HUES6 (cell line): ENCODE measurements around the gene TBC1D32.

ENCODE experiments used
- H3K27ac ChIP-seq: 2 replicates; pipeline ENCODE4 v1.7.0; 2013; ENCODE audit warnings: low read depth, mild to moderate bottlenecking, low read length, inconsistent platforms
- H3K27me3 ChIP-seq: 2 replicates; pipeline ENCODE4 v1.6.1; 2013; ENCODE audit warnings: low read length; ENCODE audit not compliant: control insufficient read depth, insufficient read depth
- H3K36me3 ChIP-seq: 2 replicates; pipeline ENCODE4 v1.6.1; 2013; ENCODE audit warnings: low read length; ENCODE audit not compliant: control insufficient read depth, insufficient read depth
- H3K4me1 ChIP-seq: 2 replicates; pipeline ENCODE4 v1.6.1; 2013; ENCODE audit warnings: low read length; ENCODE audit not compliant: control insufficient read depth, insufficient read depth
- H3K4me3 ChIP-seq: 2 replicates; pipeline ENCODE4 v1.5.1; 2013; ENCODE audit warnings: low read depth, low read length
- H3K9ac ChIP-seq: one replicate; pipeline ENCODE4 v1.6.1; 2013; ENCODE audit warnings: mild to moderate bottlenecking, low read length
- H3K9me3 ChIP-seq: 2 replicates; pipeline ENCODE4 v1.6.1; 2013; ENCODE audit warnings: low read depth, low read length; ENCODE audit not compliant: control insufficient read depth, insufficient read depth

TBC1D32 gene

GRCh38 chr6:121274666-121275295 lies 59.5 kb downstream of the TBC1D32 start:
- no peaks in the 10 kb centered on the region for H3K4me1 ChIP-seq
- H3K4me3 ChIP-seq: no peak overlapping the region
- no peaks in the 10 kb centered on the region for H3K9me3 ChIP-seq
- no peak overlapping the region for H3K27ac ChIP-seq
- no peak overlapping the region for H3K9ac ChIP-seq
- H3K36me3 ChIP-seq: no peaks in the 10 kb centered on the region
- H3K27me3 ChIP-seq: no peaks in the 10 kb centered on the region

- Histone ChIP-seq H3K27me3 (no peaks in the 10 kb centered on the region), H3K36me3 (no peaks in the 10 kb centered on the region), H3K4me1 (no peaks in the 10 kb centered on the region), H3K9me3 (peaks cover 24% of the 10 kb centered on the region), H3K9ac (no peak overlapping the region), H3K4me3 (no peak overlapping the region), H3K27ac (no peak overlapping the region)
Observed at GRCh38 chr6:121263742-121264141, 70.5 kb downstream of the TBC1D32 start.

- no peaks in the 10 kb centered on the region for H3K36me3 ChIP-seq
- no peak overlapping the region for H3K9ac ChIP-seq
- no peaks in the 10 kb centered on the region for H3K4me1 ChIP-seq
- no peak overlapping the region for H3K27ac ChIP-seq
- H3K9me3 ChIP-seq: 0 out of 2 replicates have a peak, but pooled peaks cover 9% of the 10 kb centered on the region
- no peaks in the 10 kb centered on the region for H3K27me3 ChIP-seq
- no peak overlapping the region for H3K4me3 ChIP-seq
Observed at GRCh38 chr6:121260651-121261102, 73.6 kb downstream of the TBC1D32 start.

- Histone ChIP-seq H3K9me3 (no peaks in the 10 kb centered on the region), H3K4me1 (no peaks in the 10 kb centered on the region), H3K27ac (no peak overlapping the region), H3K9ac (no peak overlapping the region), H3K36me3 (no peaks in the 10 kb centered on the region), H3K27me3 (no peaks in the 10 kb centered on the region), H3K4me3 (no peak overlapping the region)
Observed at GRCh38 chr6:121247386-121247785, 86.9 kb downstream of the TBC1D32 start.

GRCh38 chr6:121242386-121242785 lies 91.9 kb downstream of the TBC1D32 start:
- no peaks in the 10 kb centered on the region for H3K27me3 ChIP-seq
- no peak overlapping the region for H3K9ac ChIP-seq
- H3K9me3 ChIP-seq: no peaks in the 10 kb centered on the region
- H3K4me3 ChIP-seq: no peak overlapping the region
- no peak overlapping the region for H3K27ac ChIP-seq
- no peaks in the 10 kb centered on the region for H3K4me1 ChIP-seq
- no peaks in the 10 kb centered on the region for H3K36me3 ChIP-seq

GRCh38 chr6:121237859-121238258 lies 96.4 kb downstream of the TBC1D32 start:
- Histone ChIP-seq H3K9ac (no peak overlapping the region), H3K4me3 (no peak overlapping the region), H3K9me3 (no peaks in the 10 kb centered on the region), H3K27me3 (no peaks in the 10 kb centered on the region), H3K27ac (no peak overlapping the region), H3K4me1 (peaks cover 5% of the 10 kb centered on the region; the same call in 1 of the 2 replicates), H3K36me3 (no peaks in the 10 kb centered on the region)

- H3K9ac ChIP-seq: no peak overlapping the region
- no peak overlapping the region for H3K27ac ChIP-seq
- H3K9me3 ChIP-seq: no peaks in the 10 kb centered on the region
- no peaks in the 10 kb centered on the region for H3K27me3 ChIP-seq
- H3K4me3 ChIP-seq: no peak overlapping the region
- no peaks in the 10 kb centered on the region for H3K36me3 ChIP-seq
- peaks cover 5% of the 10 kb centered on the region; the same call in 1 of the 2 replicates for H3K4me1 ChIP-seq
Observed at GRCh38 chr6:121236984-121237383, 97.3 kb downstream of the TBC1D32 start.

- Histone ChIP-seq H3K27me3 (no peaks in the 10 kb centered on the region), H3K27ac (no peak overlapping the region), H3K4me1 (peaks cover 5% of the 10 kb centered on the region; the same call in 1 of the 2 replicates), H3K9me3 (no peaks in the 10 kb centered on the region), H3K9ac (no peak overlapping the region), H3K4me3 (no peak overlapping the region), H3K36me3 (no peaks in the 10 kb centered on the region)
Observed at GRCh38 chr6:121235386-121235785, 98.9 kb downstream of the TBC1D32 start.

GRCh38 chr6:121223930-121224329 lies 110.3 kb downstream of the TBC1D32 start:
- Histone ChIP-seq H3K4me3 (no peak overlapping the region), H3K27me3 (no peaks in the 10 kb centered on the region), H3K36me3 (no peaks in the 10 kb centered on the region)

GRCh38 chr6:121223212-121223611 lies 111.1 kb downstream of the TBC1D32 start:
- Histone ChIP-seq H3K27ac (no peak overlapping the region), H3K4me1 (no peaks in the 10 kb centered on the region), H3K4me3 (no peak overlapping the region), H3K9me3 (no peaks in the 10 kb centered on the region), H3K9ac (no peak overlapping the region), H3K27me3 (no peaks in the 10 kb centered on the region), H3K36me3 (no peaks in the 10 kb centered on the region)

More at GRCh38 chr6:121223930-121224329, 110.3 kb downstream of the TBC1D32 start:
- Histone ChIP-seq H3K4me1 (no peaks in the 10 kb centered on the region), H3K9ac (no peak overlapping the region), H3K27ac (no peak overlapping the region), H3K9me3 (no peaks in the 10 kb centered on the region)

- H3K9ac ChIP-seq: no peak overlapping the region
- H3K9me3 ChIP-seq: no peaks in the 10 kb centered on the region
- H3K27me3 ChIP-seq: no peaks in the 10 kb centered on the region
- H3K27ac ChIP-seq: no peak overlapping the region
- no peak overlapping the region for H3K4me3 ChIP-seq
- H3K36me3 ChIP-seq: no peaks in the 10 kb centered on the region
- H3K4me1 ChIP-seq: no peaks in the 10 kb centered on the region
Observed at GRCh38 chr6:121222656-121223055, 111.6 kb downstream of the TBC1D32 start.
